GM10248 (cell line): ENCODE results near the gene ITPKB.
"Not testable (repeated sequence)": the region's sequence is repeated elsewhere in the genome, so short reads cannot be mapped to it uniquely, and the experiment has no call there.

ENCODE experiments used
- CTCF ChIA-PET: fragments of 300-600 bp; sonication (Branson Sonifier 250); formaldehyde crosslinking; extraction: SDS; loops from one replicate; lab custom pipeline; 2021; ENCODE audit warnings: antibody characterized with exemption; lab: Yijun Ruan, JAX
- POLR2A ChIA-PET: fragments of 350-650 bp; sonication (Branson Sonifier 250); formaldehyde crosslinking; extraction: SDS; loops from one replicate; lab custom pipeline; 2020; ENCODE audit warnings: antibody characterized with exemption; lab: Yijun Ruan, JAX
- DNase-seq: peaks from one replicate; pipeline ENCODE4 v3.0.0; 2012; ENCODE audit errors: extremely low spot score
- CTCF ChIP-seq: IDR thresholded peaks from 2 replicates; pipeline ENCODE4 v1.5.1; 2012; ENCODE audit warnings: mild to moderate bottlenecking, low read depth; ENCODE audit errors: extremely low read depth, missing control alignments, control extremely low read depth

Gene ITPKB

GRCh38 chr1:226730071-226730470, 9.0 kb downstream of the ITPKB start:
- ChIA-PET CTCF (interaction anchor here (1.4 kb wide), 1 partner anchor 16 kb away, joined by 4 read pairs; no protein-coding TSS in a partner anchor), POLR2A (no interaction called here)
- TF ChIP-seq CTCF = no peak
- no peak for DNase-seq

GRCh38 chr1:226728448-226728847, 10.6 kb downstream of the ITPKB start:
- CTCF ChIA-PET = no interaction called here
- TF ChIP-seq CTCF = no peak
- no peak for DNase-seq
- POLR2A ChIA-PET = no interaction called here

- TF ChIP-seq CTCF = no peak
- no peak for DNase-seq
- ChIA-PET POLR2A (no interaction called here), CTCF (no interaction called here)
Measured at GRCh38 chr1:226725897-226726267, 13.2 kb downstream of the ITPKB start.

GRCh38 chr1:226723657-226724532, 15.2 kb downstream of the ITPKB start:
- POLR2A ChIA-PET = no interaction called here
- DNase-seq = no peak
- CTCF ChIA-PET = interaction anchor here (0.8 to 0.9 kb wide), 3 partner anchors 9 to 20 kb away, joined by 3 read pairs; no protein-coding TSS in a partner anchor
- TF ChIP-seq CTCF = no peak

- ChIA-PET CTCF (no interaction called here), POLR2A (interaction anchor here (0.5 kb wide), 1 partner anchor 16 kb away, joined by 10 read pairs; no protein-coding TSS in a partner anchor)
- no peak for TF ChIP-seq CTCF
- no peak for DNase-seq
Measured at GRCh38 chr1:226722901-226723656, 16.0 kb downstream of the ITPKB start.

- CTCF ChIA-PET = interaction anchor here (1.3 to 2.8 kb wide), 2 partner anchors 10 to 36 kb away, joined by 3 to 8 read pairs; no protein-coding TSS in a partner anchor
- POLR2A ChIA-PET = interaction anchor here (0.5 to 0.7 kb wide), 3 partner anchors 17 to 525 kb away, joined by 3 to 10 read pairs (median 3); no protein-coding TSS in a partner anchor
Measured at GRCh38 chr1:226722240-226722900, 16.7 kb downstream of the ITPKB start.

GRCh38 chr1:226720574-226720973, 18.5 kb downstream of the ITPKB start:
- POLR2A ChIA-PET, DNase-seq: not testable (repeated sequence)
- CTCF ChIA-PET = interaction anchor here (1.1 to 2.8 kb wide), 2 partner anchors 9 to 11 kb away, joined by 3 to 8 read pairs; no protein-coding TSS in a partner anchor

More at GRCh38 chr1:226722240-226722900, 16.7 kb downstream of the ITPKB start:
- TF ChIP-seq CTCF = no peak
- no peak for DNase-seq
